HepG2 (cell line): Measurements from ENCODE around the gene MAP2K3. TPM values are rescaled to one million over a fixed set of nuclear protein-coding genes. Genes with fewer than 3 reads are reported as not detected.

Source experiments
- ARHGAP35 ChIP-seq: sonication (generic); formaldehyde crosslinking; IDR thresholded peaks from 2 replicates; pipeline ENCODE4 v1.9.0; 2022; ENCODE audit warnings: mild to moderate bottlenecking, inconsistent platforms, moderate library complexity, missing genetic modification reagents, borderline replicate concordance
- GATA4 ChIP-seq: sonication (generic); IDR thresholded peaks from 2 replicates; pipeline ENCODE4 v1.6.1; 2016; ENCODE audit warnings: antibody characterized with exemption, low read depth, borderline replicate concordance
- HIVEP1 ChIP-seq: sonication (generic); formaldehyde crosslinking; IDR thresholded peaks from 2 replicates; pipeline ENCODE4 v1.4.0; 2020; ENCODE audit warnings: mild to moderate bottlenecking, missing genetic modification reagents
- HOXA5 ChIP-seq: sonication (generic); formaldehyde crosslinking; IDR thresholded peaks from 2 replicates; pipeline ENCODE4 v1.4.0; 2020; ENCODE audit warnings: missing genetic modification reagents
- HOXA9 ChIP-seq: sonication (generic); formaldehyde crosslinking; IDR thresholded peaks from 2 replicates; pipeline ENCODE4 v1.8.1; 2022; ENCODE audit warnings: missing genetic modification reagents, mild to moderate bottlenecking, moderate library complexity, borderline replicate concordance
- MTA3 ChIP-seq: sonication (generic); formaldehyde crosslinking; IDR thresholded peaks from 2 replicates; pipeline ENCODE4 v1.4.0; 2020; ENCODE audit warnings: missing genetic modification reagents
- MYC ChIP-seq: sonication (generic); formaldehyde crosslinking; IDR thresholded peaks from 2 replicates; pipeline ENCODE4 v1.9.0; 2021; ENCODE audit warnings: missing genetic modification reagents, borderline replicate concordance
- NFAT5 ChIP-seq: sonication (generic); formaldehyde crosslinking; IDR thresholded peaks from 2 replicates; pipeline ENCODE4 v1.4.0; 2020; ENCODE audit warnings: missing genetic modification reagents
- POGK ChIP-seq: sonication (generic); formaldehyde crosslinking; conservative IDR thresholded peaks from 2 replicates; pipeline ENCODE4 v1.8.0; 2022; ENCODE audit warnings: mild to moderate bottlenecking, moderate library complexity, missing genetic modification reagents
- SALL1 ChIP-seq: sonication (generic); formaldehyde crosslinking; IDR thresholded peaks from 2 replicates; pipeline ENCODE4 v1.8.0; 2022; ENCODE audit warnings: mild to moderate bottlenecking, missing genetic modification reagents
- SRY ChIP-seq: sonication (generic); formaldehyde crosslinking; IDR thresholded peaks from 2 replicates; pipeline ENCODE4 v1.8.0; 2022; ENCODE audit warnings: mild to moderate bottlenecking, missing genetic modification reagents
- ZFP37 ChIP-seq: sonication (generic); formaldehyde crosslinking; IDR thresholded peaks from 2 replicates; pipeline ENCODE4 v1.4.0; 2020; ENCODE audit warnings: missing genetic modification reagents, borderline replicate concordance
- ZNF20 ChIP-seq: sonication (generic); formaldehyde crosslinking; IDR thresholded peaks from 2 replicates; pipeline ENCODE4 v1.4.0; 2020; ENCODE audit warnings: mild to moderate bottlenecking, moderate library complexity, missing genetic modification reagents
- ZNF3 ChIP-seq: IDR thresholded peaks from 2 replicates; pipeline ENCODE4 v1.7.0; 2017; ENCODE audit warnings: inconsistent platforms
- ZNF317 ChIP-seq: sonication (generic); formaldehyde crosslinking; IDR thresholded peaks from 2 replicates; pipeline ENCODE4 v1.5.0; 2020; ENCODE audit warnings: mild to moderate bottlenecking, missing genetic modification reagents
- ZNF546 ChIP-seq: sonication (generic); formaldehyde crosslinking; conservative IDR thresholded peaks from 2 replicates; pipeline ENCODE4 v1.8.1; 2023; ENCODE audit warnings: mild to moderate bottlenecking, missing genetic modification reagents
- ZNF576 ChIP-seq: sonication (generic); formaldehyde crosslinking; IDR thresholded peaks from 2 replicates; pipeline ENCODE4 v1.4.0; 2020; ENCODE audit warnings: mild to moderate bottlenecking, missing genetic modification reagents
- ZNF615 ChIP-seq: sonication (generic); formaldehyde crosslinking; IDR thresholded peaks from 2 replicates; pipeline ENCODE4 v1.5.0; 2020; ENCODE audit warnings: mild to moderate bottlenecking, missing genetic modification reagents, borderline replicate concordance
- ZNF878 ChIP-seq: sonication (generic); formaldehyde crosslinking; IDR thresholded peaks from 2 replicates; pipeline ENCODE4 v1.8.1; 2023; ENCODE audit warnings: mild to moderate bottlenecking, missing genetic modification reagents, moderate library complexity
- ZSCAN21 ChIP-seq: sonication (generic); formaldehyde crosslinking; IDR thresholded peaks from 2 replicates; pipeline ENCODE4 v1.8.0; 2022; ENCODE audit warnings: mild to moderate bottlenecking, missing genetic modification reagents, moderate library complexity, borderline replicate concordance
- ZSCAN22 ChIP-seq: sonication (generic); formaldehyde crosslinking; IDR thresholded peaks from 2 replicates; pipeline ENCODE4 v1.4.0; 2020; ENCODE audit warnings: mild to moderate bottlenecking, missing genetic modification reagents
- ZSCAN25 ChIP-seq: sonication (generic); formaldehyde crosslinking; IDR thresholded peaks from 2 replicates; pipeline ENCODE4 v1.8.0; 2022; ENCODE audit warnings: mild to moderate bottlenecking, missing genetic modification reagents
- polyA plus RNA-seq, 8 experiments: library from polyadenylated mRNA; depleted of rRNA in 3 of 8; stranded (reverse) in 7 of 8; unstranded in 1 of 8; fragments of >200 nt; fragmentation: Illumina TruSeq in 4 of 8; extraction: Trizol in 4 of 8; gene quantifications; 2 replicates each; pipeline versions ENCODE4 v1.2.1 to v1.2.3, GENCODE V29; 2011 to 2016; ENCODE audit warnings: low read depth in 4 of 8, missing spikeins in 1 of 8, mixed read lengths in 1 of 8; ENCODE audit not compliant: insufficient read depth in 1 of 8
- total RNA-seq, 5 experiments: library from RNA; depleted of rRNA; stranded (reverse); fragments of >200 nt; fragmentation: Illumina TruSeq; extraction: Trizol; gene quantifications; 2 replicates each; pipeline ENCODE4 v1.2.3, GENCODE V29; 2016; ENCODE audit warnings: low read depth in 1 of 5

The MAP2K3 gene
- total and polyA plus RNA-seq, 2 of the 13 experiments (the other 11 are each of a cell fraction or from before 2014, with no cell fraction given), result 20.5 to 27.4 TPM

- TF ChIP-seq POGK (CRISPR knock-in tag) (no peak), ZSCAN25 (no peak), MYC (CRISPR knock-in tag) (peak; percentile 64; the same call in 1 of the 2 replicates), ZFP37 (CRISPR knock-in tag) (peak; percentile 83; the same call in 1 of the 2 replicates), HOXA5 (CRISPR knock-in tag) (peak; percentile 53; the same call in 1 of the 2 replicates), ZNF615 (no peak), ZSCAN22 (CRISPR knock-in tag) (no peak), HOXA9 (CRISPR knock-in tag) (no peak), ZSCAN21 (CRISPR knock-in tag) (peak; percentile 69; the same call in 1 of the 2 replicates), NFAT5 (CRISPR knock-in tag) (peak; percentile 76), ZNF317 (no peak), SALL1 (CRISPR knock-in tag) (no peak; the same call in 1 of the 2 replicates), ARHGAP35 (CRISPR knock-in tag) (no peak; the same call in 1 of the 2 replicates), ZNF20 (CRISPR knock-in tag) (no peak), MTA3 (no peak), ZNF576 (CRISPR knock-in tag) (no peak), HIVEP1 (CRISPR knock-in tag) (no peak; the same call in 1 of the 2 replicates), ZNF546 (CRISPR knock-in tag) (peak; percentile 89), ZNF878 (CRISPR knock-in tag) (no peak), ZNF3 (CRISPR knock-in tag) (no peak), SRY (CRISPR knock-in tag) (no peak), GATA4 (no peak)
Measured at GRCh38 chr17:21275579-21276263, 8.8 kb upstream of the MAP2K3 start (continued).
